HepG2 (cell line): Measurements from ENCODE around the gene PCDHB1. TPM values are rescaled to one million over a fixed set of nuclear protein-coding genes. Genes with fewer than 3 reads are reported as not detected.

Source experiments
- ATAC-seq: fragments of 200-7000 bp; cut with Tn5 transposase; 3 replicates; pipeline ENCODE4 v1.9.1; 2020; ENCODE audit warnings: mild to moderate bottlenecking, moderate library complexity
- Bru-seq: library from RNA; stranded (reverse); fragments of 400-500 nt; gene quantifications from one replicate; lab custom pipeline; 2021; lab: Mats Ljungman, UMichigan
- BruChase-seq, 2 experiments: library from RNA; stranded (reverse); fragments of 400-500 nt; gene quantifications; one replicate each; lab custom pipeline; 2021; lab: Mats Ljungman, UMichigan
- BruUV-seq: library from RNA; stranded (reverse); fragments of 400-500 nt; replicated peaks from 2 replicates; lab custom pipeline; 2021; lab: Mats Ljungman, UMichigan
- CTCF ChIA-PET: fragments of 300-600 bp; formaldehyde crosslinking; extraction: SDS; loops from one replicate; lab custom pipeline; 2021; ENCODE audit warnings: low total read pairs, inconsistent platforms, low intra/inter-chr PET ratio; lab: Yijun Ruan, JAX
- POLR2A ChIA-PET: fragments of 350-600 bp; sonication (Branson Sonifier 250); formaldehyde crosslinking; loops from one replicate; lab custom pipeline; 2020; ENCODE audit warnings: antibody characterized with exemption, inconsistent platforms; lab: Yijun Ruan, JAX
- DNase-seq: peaks from one replicate; pipeline ENCODE4 v3.0.0-alpha.2; 2015; ENCODE audit warnings: low spot score
- FAIRE-seq: peaks from 3 replicates; lab custom pipeline; 2011; peaks lifted over from hg19 to GRCh38; lab: Jason Lieb, UNC
- H2AFZ ChIP-seq: one replicate; pipeline ENCODE4 v1.6.1; 2011; ENCODE audit warnings: low read length, inconsistent platforms
- H3K27ac ChIP-seq: fragments of 300-600 bp; 3 replicates; pipeline ENCODE4 v1.8.0; 2011; ENCODE audit warnings: mixed run types, mild to moderate bottlenecking, mixed read lengths, low read length, inconsistent platforms; ENCODE audit not compliant: insufficient read depth; ENCODE audit errors: extremely low read length
- H3K27me3 ChIP-seq, 2 experiments: fragments of 200-600 bp in 1 of 2; 2 replicates in 1 of 2; 3 replicates in 1 of 2; pipeline versions ENCODE4 v1.6.0 to v1.8.0; 2011; ENCODE audit warnings: low read length in 2 of 2, mild to moderate bottlenecking in 2 of 2, moderate library complexity in 2 of 2, inconsistent platforms in 1 of 2; ENCODE audit not compliant: insufficient read depth in 2 of 2, control insufficient read depth in 1 of 2
- H3K36me3 ChIP-seq, 2 experiments: fragments of 200-600 bp in 1 of 2; replicated peaks in 1 of 2; 2 replicates in 1 of 2; 3 replicates in 1 of 2; pipeline versions ENCODE4 v1.5.1 to v1.8.0; 2011; ENCODE audit warnings: low read length in 2 of 2, inconsistent platforms in 1 of 2; ENCODE audit not compliant: insufficient read depth in 2 of 2, control insufficient read depth in 1 of 2
- H3K4me1 ChIP-seq: 2 replicates; pipeline ENCODE4 v1.5.1; 2012; ENCODE audit warnings: low read length, inconsistent platforms; ENCODE audit not compliant: insufficient read depth
- H3K4me2 ChIP-seq: 2 replicates; pipeline ENCODE4 v1.6.0; 2011; ENCODE audit warnings: low read depth, low read length, inconsistent platforms
- H3K4me3 ChIP-seq, 3 experiments: fragments of 200-600 bp in 1 of 3; sonication (generic), shearing (Covaris generic) in 1 of 3; replicated peaks in 1 of 3; 2 replicates each; pipeline ENCODE4 v1.5.1; 2011 to 2016; ENCODE audit warnings: low read length in 3 of 3, inconsistent platforms in 2 of 3, low read depth in 2 of 3, mild to moderate bottlenecking in 2 of 3, control low read depth in 1 of 3, mixed read lengths in 1 of 3; ENCODE audit not compliant: insufficient read depth in 1 of 3
- H3K79me2 ChIP-seq: one replicate; pipeline ENCODE4 v1.6.1; 2011; ENCODE audit warnings: low read length, inconsistent platforms; ENCODE audit not compliant: insufficient read depth
- H3K9ac ChIP-seq: 2 replicates; pipeline ENCODE4 v1.6.0; 2011; ENCODE audit warnings: mild to moderate bottlenecking, low read depth, low read length, inconsistent platforms; ENCODE audit not compliant: insufficient read depth
- H3K9me3 ChIP-seq: 2 replicates; pipeline ENCODE4 v1.5.1; 2012; ENCODE audit warnings: mild to moderate bottlenecking, low read length
- H4K20me1 ChIP-seq: 2 replicates; pipeline ENCODE4 v1.6.0; 2011; ENCODE audit warnings: inconsistent platforms, mild to moderate bottlenecking, low read length, moderate library complexity; ENCODE audit not compliant: insufficient read depth
- HMGA1 ChIP-seq: sonication (generic); formaldehyde crosslinking; conservative IDR thresholded peaks from 2 replicates; pipeline ENCODE4 v1.4.0; 2020; ENCODE audit warnings: missing genetic modification reagents
- HNRNPK ChIP-seq: fragments of 200-400 bp; formaldehyde crosslinking; IDR thresholded peaks from 2 replicates; pipeline ENCODE4 v1.6.1; 2018; ENCODE audit warnings: low read length, low read depth, moderate library complexity, mild to moderate bottlenecking; ENCODE audit not compliant: poor library complexity, severe bottlenecking
- HNRNPUL1 ChIP-seq: fragments of 200-400 bp; formaldehyde crosslinking; IDR thresholded peaks from 2 replicates; pipeline ENCODE4 v1.6.1; 2017; ENCODE audit warnings: low read depth, mild to moderate bottlenecking, low read length, moderate library complexity
- PAF1 ChIP-seq: IDR thresholded peaks from 2 replicates; pipeline ENCODE4 v1.6.1; 2016; ENCODE audit warnings: missing genetic modification reagents, missing compliant biosample characterization
- SNRNP70 ChIP-seq: fragments of 200-400 bp; formaldehyde crosslinking; IDR thresholded peaks from 2 replicates; pipeline ENCODE4 v1.6.1; 2017; ENCODE audit warnings: mild to moderate bottlenecking, low read depth, low read length, moderate library complexity
- ZNF616 ChIP-seq: sonication (generic); formaldehyde crosslinking; IDR thresholded peaks from 2 replicates; pipeline ENCODE4 v1.5.0; 2020; ENCODE audit warnings: low read depth, mild to moderate bottlenecking, missing genetic modification reagents
- ZSCAN25 ChIP-seq: sonication (generic); formaldehyde crosslinking; IDR thresholded peaks from 2 replicates; pipeline ENCODE4 v1.8.0; 2022; ENCODE audit warnings: mild to moderate bottlenecking, missing genetic modification reagents
- WGBS: methylation state at CpG from one replicate; pipeline ENCODE4 v1.1.6; 2017; ENCODE audit warnings: low lambda C conversion rate; 5-methylcytosine and 5-hydroxymethylcytosine counted together
- in situ Hi-C: cut with HindIII; loops from 2 replicates; pipeline ENCODE4 v1.10.0; 2017; ENCODE audit warnings: low pct_unique_long_range_greater_than_20kb; ENCODE audit not compliant: extremely low pct_ligation_motif_present
- intact Hi-C: fragments of 100-400 bp; cut with micrococcal nuclease; formaldehyde crosslinking; loops from one replicate; pipeline ENCODE4 v1.10.0; 2022; ENCODE audit not compliant: unreplicated experiment
- long read RNA-seq, 2 experiments: library from RNA in 1 of 2; library from polyadenylated mRNA in 1 of 2; stranded (forward) in 1 of 2; unstranded in 1 of 2; transcript quantifications; one replicate each; pipeline ENCODE4 v2.0.0, GENCODE V29; 2019 to 2022
- polyA minus RNA-seq, 3 experiments: library from RNA; depleted of rRNA, polyadenylated mRNA; stranded (reverse); fragments of >200 nt; gene quantifications; 2 replicates each; pipeline ENCODE4 v1.2.3, GENCODE V29; 2011; ENCODE audit warnings: low replicate concordance in 1 of 3
- polyA plus RNA-seq, 8 experiments: library from polyadenylated mRNA; depleted of rRNA in 3 of 8; stranded (reverse) in 7 of 8; unstranded in 1 of 8; fragments of >200 nt; fragmentation: Illumina TruSeq in 4 of 8; extraction: Trizol in 4 of 8; gene quantifications; 2 replicates each; pipeline versions ENCODE4 v1.2.1 to v1.2.3, GENCODE V29; 2011 to 2016; ENCODE audit warnings: low read depth in 4 of 8, missing spikeins in 1 of 8, mixed read lengths in 1 of 8; ENCODE audit not compliant: insufficient read depth in 1 of 8
- total RNA-seq, 5 experiments: library from RNA; depleted of rRNA; stranded (reverse); fragments of >200 nt; fragmentation: Illumina TruSeq; extraction: Trizol; gene quantifications; 2 replicates each; pipeline ENCODE4 v1.2.3, GENCODE V29; 2016; ENCODE audit warnings: low read depth in 1 of 5
- TF ChIP-seq, protein P1 (sequence below): sonication (generic); formaldehyde crosslinking; IDR thresholded peaks from 2 replicates; pipeline ENCODE4 v1.5.0; 2020; ENCODE audit warnings: mild to moderate bottlenecking, missing genetic modification reagents
- TF ChIP-seq, protein P2 (sequence below): sonication (generic); formaldehyde crosslinking; IDR thresholded peaks from 2 replicates; pipeline ENCODE4 v1.8.1; 2023; ENCODE audit warnings: mild to moderate bottlenecking, missing genetic modification reagents
- TF ChIP-seq, protein P3 (sequence below): sonication (generic); formaldehyde crosslinking; IDR thresholded peaks from 2 replicates; pipeline ENCODE4 v1.8.0; 2022; ENCODE audit warnings: low read depth, missing genetic modification reagents

PCDHB1 gene, protein sequence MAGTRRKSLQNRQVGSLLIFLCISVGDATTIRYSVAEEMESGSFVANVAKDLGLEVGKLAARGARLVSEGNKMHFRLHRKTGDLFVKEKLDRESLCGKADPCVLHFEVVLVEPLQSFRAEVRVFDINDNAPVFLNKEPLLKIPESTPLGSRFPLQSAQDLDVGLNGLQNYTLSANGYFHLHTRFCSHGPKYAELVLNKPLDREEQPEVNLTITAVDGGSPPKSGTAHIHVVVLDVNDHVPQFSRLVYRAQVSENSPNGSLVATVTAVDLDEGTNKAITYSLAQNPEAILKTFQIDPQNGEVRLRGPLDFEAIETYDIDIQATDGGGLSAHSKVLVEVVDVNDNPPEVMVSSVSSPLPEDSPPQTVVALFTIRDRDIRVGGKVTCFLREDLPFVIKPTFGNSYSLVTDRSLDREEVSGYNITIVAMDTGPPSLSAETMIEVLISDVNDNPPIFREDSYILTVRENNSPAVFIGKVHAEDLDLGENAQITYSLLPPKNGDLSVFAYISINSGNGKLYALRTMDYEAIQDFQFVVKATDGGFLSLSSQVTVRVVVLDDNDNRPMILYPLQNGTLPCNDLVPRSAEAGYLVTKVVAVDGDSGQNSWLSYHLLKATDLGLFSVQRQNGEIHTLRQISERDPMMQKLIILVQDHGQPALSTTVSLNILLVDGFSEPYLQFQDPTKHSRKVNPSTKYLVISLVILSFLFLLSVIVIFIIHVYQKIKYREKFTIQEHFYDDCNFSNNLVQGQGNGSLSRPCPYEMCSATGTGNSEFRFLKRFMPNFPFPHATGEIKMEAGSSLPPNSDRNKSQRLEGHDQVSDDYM
- total RNA-seq (2016; rRNA removed; fragmentation: Illumina TruSeq; extraction: Trizol) (not detected in 2 replicates), polyA plus RNA-seq (2011; rRNA removed) (not detected in 2 replicates), polyA minus RNA-seq (2011; rRNA and poly(A)+ RNA removed; ENCODE audit: low replicate concordance) (not detected in 2 replicates), Bru-seq, nascent RNA (not detected), BruChase-seq, experiment 1, labeled RNA remaining after a 6-hour chase (not detected), BruChase-seq, experiment 2, labeled RNA remaining after a 2-hour chase (not detected)
- total RNA-seq (2016; cell fraction: cytosol; rRNA removed; fragmentation: Illumina TruSeq; extraction: Trizol; ENCODE audit: low read depth) = not detected in 2 replicates
- total RNA-seq (2016; cell fraction: insoluble cytoplasmic fraction; rRNA removed; fragmentation: Illumina TruSeq; extraction: Trizol) = not detected in 2 replicates
- total RNA-seq (2016; cell fraction: membrane; rRNA removed; fragmentation: Illumina TruSeq; extraction: Trizol) = not detected in 2 replicates
- total RNA-seq (2016; cell fraction: nucleus; rRNA removed; fragmentation: Illumina TruSeq; extraction: Trizol) = not detected in 2 replicates
- polyA plus RNA-seq (2011; cell fraction: cytosol; rRNA removed) = not detected in 2 replicates
- polyA plus RNA-seq (2011; cell fraction: nucleus; rRNA removed) = not detected in 2 replicates
- not detected in 2 replicates for polyA plus RNA-seq (2012)
- not detected in 2 replicates for polyA plus RNA-seq (2016; cell fraction: cytosol; fragmentation: Illumina TruSeq; extraction: Trizol; ENCODE audit: low read depth)
- polyA plus RNA-seq (2016; cell fraction: insoluble cytoplasmic fraction; fragmentation: Illumina TruSeq; extraction: Trizol; ENCODE audit: low read depth) = not detected in 2 replicates
- polyA plus RNA-seq (2016; cell fraction: membrane; fragmentation: Illumina TruSeq; extraction: Trizol; ENCODE audit: low read depth) = not detected in 2 replicates
- polyA plus RNA-seq (2016; cell fraction: nucleus; fragmentation: Illumina TruSeq; extraction: Trizol; ENCODE audit: insufficient read depth, low read depth) = not detected in 2 replicates
- polyA minus RNA-seq (2011; cell fraction: cytosol; rRNA and poly(A)+ RNA removed) = not detected in 2 replicates
- not detected in 2 replicates for polyA minus RNA-seq (2011; cell fraction: nucleus; rRNA and poly(A)+ RNA removed)
- long read RNA-seq, experiment 1 = 0 reads
- long read RNA-seq, experiment 2 = 0 reads

DNA sequence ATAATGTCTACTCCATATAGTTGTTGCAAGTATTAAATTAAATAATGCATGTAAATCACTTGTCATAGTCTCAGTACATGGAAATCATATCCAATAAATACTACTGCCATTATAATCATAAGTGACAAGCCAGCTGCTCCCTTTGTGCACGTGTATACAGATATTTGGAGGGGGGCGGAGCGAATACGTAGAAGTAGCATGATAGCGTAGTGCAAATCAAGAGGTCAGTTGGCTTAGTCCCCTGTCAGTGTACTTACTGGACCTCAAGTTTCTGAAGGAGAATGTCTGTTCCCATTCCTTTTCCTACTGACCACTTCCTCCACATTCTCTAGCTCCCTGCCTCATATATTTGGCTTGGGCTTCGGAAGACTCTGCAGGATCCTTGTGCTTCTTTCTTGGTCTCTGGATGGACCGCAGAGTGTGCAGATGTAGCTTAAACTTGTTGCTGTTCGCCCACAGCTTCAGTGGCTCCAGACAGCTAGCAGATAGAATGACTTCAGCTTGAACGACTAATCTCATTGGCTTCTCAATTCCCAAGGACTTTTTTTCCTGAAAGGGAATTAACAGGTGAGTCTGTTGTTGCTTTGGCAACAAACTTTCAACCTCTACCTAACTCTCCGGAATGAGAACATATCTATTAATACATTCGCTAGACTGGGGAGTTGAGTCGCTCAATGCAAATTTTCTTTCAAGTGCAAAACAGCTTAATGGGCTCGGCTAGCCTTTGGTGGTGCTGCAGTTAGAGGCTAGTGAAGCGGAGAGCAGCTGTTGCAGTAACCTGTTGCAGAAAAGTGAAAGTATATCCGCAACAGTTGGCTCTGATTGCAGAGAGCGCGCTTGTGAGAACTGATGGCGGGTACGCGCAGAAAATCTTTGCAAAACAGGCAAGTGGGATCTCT lies at the start of gene PCDHB1:
TSS of gene PCDHB1 (plus strand) at position 753 of the 899 bp plus-strand sequence. CDS start at position 850, 97 bp downstream.
- Histone ChIP-seq H3K36me3 (no peaks in the 10 kb centered on the region), H4K20me1 (no peaks in the 10 kb centered on the region), H3K4me3 (peak within 1 kb of the TSS in 1 of 3 experiments; percentile 7; a peak in 1 of 6 replicates), H3K27ac (no peak within 1 kb of the TSS), H3K9me3 (no peaks in the 10 kb centered on the region), H3K4me2 (peak within 1 kb of the TSS; percentile 14; the same call in 1 of the 2 replicates), H2AFZ (no peak within 1 kb of the TSS), H3K9ac (no peak within 1 kb of the TSS), H3K4me1 (no peaks in the 10 kb centered on the region), H3K79me2 (no peaks in the 10 kb centered on the region), H3K27me3 (peaks cover 0 to 20% of the 10 kb centered on the region in 2 experiments; a peak in 3 of 5 replicates)
- in situ Hi-C loops = no loop called here
- DNase-seq (no peak), FAIRE-seq (no peak), ATAC-seq (no peak)
- TF ChIP-seq, protein P1, sequence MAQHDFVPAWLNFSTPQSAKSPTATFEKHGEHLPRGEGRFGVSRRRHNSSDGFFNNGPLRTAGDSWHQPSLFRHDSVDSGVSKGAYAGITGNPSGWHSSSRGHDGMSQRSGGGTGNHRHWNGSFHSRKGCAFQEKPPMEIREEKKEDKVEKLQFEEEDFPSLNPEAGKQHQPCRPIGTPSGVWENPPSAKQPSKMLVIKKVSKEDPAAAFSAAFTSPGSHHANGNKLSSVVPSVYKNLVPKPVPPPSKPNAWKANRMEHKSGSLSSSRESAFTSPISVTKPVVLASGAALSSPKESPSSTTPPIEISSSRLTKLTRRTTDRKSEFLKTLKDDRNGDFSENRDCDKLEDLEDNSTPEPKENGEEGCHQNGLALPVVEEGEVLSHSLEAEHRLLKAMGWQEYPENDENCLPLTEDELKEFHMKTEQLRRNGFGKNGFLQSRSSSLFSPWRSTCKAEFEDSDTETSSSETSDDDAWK (CRISPR knock-in tag) = no peak
- TF ChIP-seq SNRNP70 (no peak), HMGA1 (no peak), HNRNPUL1 (no peak), ZNF616 (CRISPR knock-in tag) (no peak), PAF1 (CRISPR knock-in tag) (no peak), ZSCAN25 (CRISPR knock-in tag) (no peak), HNRNPK (no peak)
- TF ChIP-seq, protein P2, sequence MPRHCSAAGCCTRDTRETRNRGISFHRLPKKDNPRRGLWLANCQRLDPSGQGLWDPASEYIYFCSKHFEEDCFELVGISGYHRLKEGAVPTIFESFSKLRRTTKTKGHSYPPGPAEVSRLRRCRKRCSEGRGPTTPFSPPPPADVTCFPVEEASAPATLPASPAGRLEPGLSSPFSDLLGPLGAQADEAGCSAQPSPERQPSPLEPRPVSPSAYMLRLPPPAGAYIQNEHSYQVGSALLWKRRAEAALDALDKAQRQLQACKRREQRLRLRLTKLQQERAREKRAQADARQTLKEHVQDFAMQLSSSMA (CRISPR knock-in tag) = no peak
- TF ChIP-seq, protein P3, sequence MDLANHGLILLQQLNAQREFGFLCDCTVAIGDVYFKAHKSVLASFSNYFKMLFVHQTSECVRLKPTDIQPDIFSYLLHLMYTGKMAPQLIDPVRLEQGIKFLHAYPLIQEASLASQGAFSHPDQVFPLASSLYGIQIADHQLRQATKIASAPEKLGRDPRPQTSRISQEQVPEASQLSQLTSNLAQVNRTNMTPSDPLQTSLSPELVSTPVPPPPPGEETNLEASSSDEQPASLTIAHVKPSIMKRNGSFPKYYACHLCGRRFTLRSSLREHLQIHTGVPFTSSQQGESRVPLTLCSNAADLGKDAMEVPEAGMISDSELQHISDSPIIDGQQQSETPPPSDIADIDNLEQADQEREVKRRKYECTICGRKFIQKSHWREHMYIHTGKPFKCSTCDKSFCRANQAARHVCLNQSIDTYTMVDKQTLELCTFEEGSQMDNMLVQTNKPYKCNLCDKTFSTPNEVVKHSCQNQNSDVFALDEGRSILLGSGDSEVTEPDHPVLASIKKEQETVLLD (CRISPR knock-in tag) = no peak
- 49% methylated on average over 20 of the region's 20 CpGs for WGBS
- BruUV-seq = no TSS peak
- CTCF ChIA-PET = no interaction called here
- POLR2A ChIA-PET = no interaction called here
- intact Hi-C loops = no loop called here
